Tibial nerve (tissue), 4 donors: ENCODE data around the gene EYS. TPM values are rescaled to one million over a fixed set of nuclear protein-coding genes. Genes with fewer than 3 reads are reported as not detected.

Experiments
- DNase-seq, 2 donors: peaks; one replicate each; pipeline ENCODE4 v3.0.0-alpha.2; 2019; ENCODE audit warnings: low spot score in 2 of 2
- H3K27ac ChIP-seq, 4 donors: fragments of 200-600 bp; sonication (generic) in 3 of 4; one replicate each; pipeline ENCODE4 v1.5.1; 2017 to 2019; ENCODE audit warnings: mild to moderate bottlenecking in 1 of 4
- H3K27me3 ChIP-seq, 2 donors: fragments of 200-600 bp; sonication (generic) in 1 of 2; one replicate each; pipeline versions ENCODE4 v1.5.1 to v1.6.0; 2017 to 2019
- H3K36me3 ChIP-seq, 3 donors: fragments of 200-600 bp; sonication (generic); one replicate each; pipeline ENCODE4 v1.5.1; 2018 to 2019
- H3K4me1 ChIP-seq, 4 donors: fragments of 200-600 bp; sonication (generic) in 3 of 4; one replicate each; pipeline ENCODE4 v1.5.1; 2017 to 2019
- H3K4me3 ChIP-seq, 4 donors: fragments of 200-600 bp; sonication (generic) in 3 of 4; one replicate each; pipeline ENCODE4 v1.5.1; 2017 to 2019; ENCODE audit warnings: mild to moderate bottlenecking in 1 of 4, moderate library complexity in 1 of 4
- H3K9me3 ChIP-seq, 4 donors: fragments of 200-600 bp; sonication (generic) in 3 of 4; one replicate each; pipeline ENCODE4 v1.5.1; 2017 to 2019
- CTCF ChIP-seq, 5 experiments: fragments of 200-600 bp in 3 of 5; fragments of 450-650 bp in 2 of 5; sonication (generic) in 3 of 5; IDR thresholded peaks; one replicate each; pipeline ENCODE4 v1.5.1; 2016 to 2019; ENCODE audit warnings: antibody characterized with exemption in 5 of 5, mild to moderate bottlenecking in 3 of 5, moderate library complexity in 2 of 5
- EP300 ChIP-seq, 2 donors: sonication (generic); formaldehyde crosslinking; IDR thresholded peaks; one replicate each; pipeline ENCODE4 v1.6.1; 2017; ENCODE audit warnings: antibody characterized with exemption in 2 of 2, mild to moderate bottlenecking in 1 of 2
- POLR2A ChIP-seq, 2 donors: fragments of 450-650 bp; IDR thresholded peaks; one replicate each; pipeline ENCODE4 v1.6.1; 2017; ENCODE audit warnings: antibody characterized with exemption in 2 of 2, mild to moderate bottlenecking in 2 of 2, moderate library complexity in 2 of 2
- WGBS, 2 donors: methylation state at CpG; one replicate each; pipeline ENCODE4 v1.1.5; 2018; 5-methylcytosine and 5-hydroxymethylcytosine counted together
- total RNA-seq, 4 donors: library from RNA; depleted of rRNA; stranded (reverse); fragments of >200 nt; gene quantifications; one replicate each; pipeline ENCODE4 v1.1.0, GENCODE V29; 2016

Gene EYS
- total RNA-seq, 4 donors from 2014 or later = under 0.01 to 4.5 (median 0.39) TPM; not detected in 1

GRCh38 chr6:64681416-64682160 is 1025.4 kb downstream of the EYS start:
- Histone ChIP-seq H3K4me1 (no peaks in the 10 kb centered on the region), H3K27me3 (no peaks in the 10 kb centered on the region), H3K27ac (no peak overlapping the region), H3K4me3 (no peak overlapping the region), H3K36me3 (no peaks in the 10 kb centered on the region), H3K9me3 (no peaks in the 10 kb centered on the region)
- TF ChIP-seq EP300 (IDR thresholded peaks at IDR 0.05) (no peak), CTCF (IDR thresholded peaks at IDR 0.05) (no peak), POLR2A (IDR thresholded peaks at IDR 0.05) (no peak)
- WGBS, 2 donors = 95 to 96% methylated on average over 23 of the region's 23 CpGs
- no peak for DNase-seq

- Histone ChIP-seq H3K9me3 (no peaks in the 10 kb centered on the region), H3K27ac (no peak overlapping the region), H3K4me3 (no peak overlapping the region), H3K27me3 (no peaks in the 10 kb centered on the region), H3K4me1 (no peaks in the 10 kb centered on the region), H3K36me3 (no peaks in the 10 kb centered on the region)
- DNase-seq = no peak
- WGBS, 2 donors = 84% methylated on average over 5 of the region's 5 CpGs
- TF ChIP-seq POLR2A (IDR thresholded peaks at IDR 0.05) (no peak), CTCF (IDR thresholded peaks at IDR 0.05) (no peak), EP300 (IDR thresholded peaks at IDR 0.05) (no peak)
These were observed 1026.6 kb downstream of the EYS start for GRCh38 chr6:64680446-64680845.

- H3K27ac ChIP-seq = no peak overlapping the region
- no peaks in the 10 kb centered on the region for H3K36me3 ChIP-seq
- TF ChIP-seq EP300 (IDR thresholded peaks at IDR 0.05) = no peak
- no peak for TF ChIP-seq CTCF (IDR thresholded peaks at IDR 0.05)
- TF ChIP-seq POLR2A (IDR thresholded peaks at IDR 0.05) = no peak
- H3K4me3 ChIP-seq = no peak overlapping the region
- no peaks in the 10 kb centered on the region for H3K4me1 ChIP-seq
- H3K9me3 ChIP-seq = no peaks in the 10 kb centered on the region
- WGBS, 2 donors = 89 to 94% methylated on average over 2 of the region's 2 CpGs
- H3K27me3 ChIP-seq = no peaks in the 10 kb centered on the region
- DNase-seq = no peak
These were observed 1027.6 kb downstream of the EYS start for GRCh38 chr6:64679416-64679815.

GRCh38 chr6:64672651-64673050 is 1034.4 kb downstream of the EYS start:
- no peak for TF ChIP-seq EP300 (IDR thresholded peaks at IDR 0.05)
- no peak for TF ChIP-seq CTCF (IDR thresholded peaks at IDR 0.05)
- no peak for TF ChIP-seq POLR2A (IDR thresholded peaks at IDR 0.05)
- DNase-seq = no peak
- WGBS, 2 donors = 46 to 48% methylated on average over 4 of the region's 4 CpGs

GRCh38 chr6:64672131-64672530 is 1034.9 kb downstream of the EYS start:
- no peaks in the 10 kb centered on the region for H3K36me3 ChIP-seq
- H3K4me3 ChIP-seq = no peak overlapping the region
- DNase-seq = no peak
- no peaks in the 10 kb centered on the region for H3K27me3 ChIP-seq
- H3K27ac ChIP-seq = no peak overlapping the region
- peak in 1 of 2 donors; percentile 37 for TF ChIP-seq EP300 (IDR thresholded peaks at IDR 0.05)
- TF ChIP-seq CTCF (IDR thresholded peaks at IDR 0.05) = no peak
- 15 to 16% methylated on average over 3 of the region's 3 CpGs for WGBS, 2 donors
- H3K9me3 ChIP-seq = no peaks in the 10 kb centered on the region
- H3K4me1 ChIP-seq = no peaks in the 10 kb centered on the region

More at GRCh38 chr6:64672651-64673050, 1034.4 kb downstream of the EYS start:
- Histone ChIP-seq H3K36me3 (no peaks in the 10 kb centered on the region), H3K27me3 (no peaks in the 10 kb centered on the region), H3K27ac (no peak overlapping the region), H3K4me1 (no peaks in the 10 kb centered on the region), H3K9me3 (no peaks in the 10 kb centered on the region), H3K4me3 (no peak overlapping the region)
